Stimulated activated CD8-positive, alpha-beta memory T cell treated with anti-CD3 and anti-CD28 coated beads, Interleukin-2, amount 100 ng/mL, for 1 hour (primary cell): ENCODE results near the gene SYT12.
"Not testable (repeated sequence)": the region's sequence is repeated elsewhere in the genome, so short reads cannot be mapped to it uniquely, and the experiment has no call there.

Source experiments
- DNase-seq, 2 donors: peaks; one replicate each; pipeline ENCODE4 v3.0.0-alpha.2; 2020; ENCODE audit warnings: low read depth in 2 of 2

The SYT12 gene

GRCh38 chr11:67022961-67023956 lies at the start of gene SYT12:
TSS of gene SYT12 (plus strand) at chr11:67023134. CDS start at chr11:67030145, 7,011 bp downstream.
- DNase-seq: no peak

- DNase-seq: no peak
These were observed 48.9 kb upstream of the SYT12 start for GRCh38 chr11:66973956-66974580.

- DNase-seq: no peak
These were observed 48.1 kb upstream of the SYT12 start, which contains the start of gene C11orf86 for GRCh38 chr11:66974724-66975404. TSS of gene C11orf86 (plus strand) at chr11:66975304. CDS start at chr11:66975363, 59 bp downstream.

GRCh38 chr11:66975405-66976027 lies 47.4 kb upstream of the SYT12 start:
- no peak for DNase-seq

- DNase-seq: no peak
These were observed 46.9 kb upstream of the SYT12 start for GRCh38 chr11:66976028-66976467.

GRCh38 chr11:66976925-66977324 lies 46.0 kb upstream of the SYT12 start:
- no peak for DNase-seq

GRCh38 chr11:66978229-66978628 lies 44.7 kb upstream of the SYT12 start:
- no peak for DNase-seq

- DNase-seq: no peak
These were observed 44.2 kb upstream of the SYT12 start for GRCh38 chr11:66978717-66979116.

GRCh38 chr11:66979336-66979980 lies 43.5 kb upstream of the SYT12 start:
- no peak for DNase-seq

GRCh38 chr11:66981976-66982578 lies 40.9 kb upstream of the SYT12 start:
- no peak for DNase-seq

GRCh38 chr11:66983275-66983924 lies 39.5 kb upstream of the SYT12 start:
- no peak for DNase-seq

- no peak for DNase-seq
These were observed 37.3 kb upstream of the SYT12 start for GRCh38 chr11:66985508-66986177.

- no peak for DNase-seq
These were observed 36.8 kb upstream of the SYT12 start for GRCh38 chr11:66986178-66986545.

GRCh38 chr11:66987158-66987620 lies 35.7 kb upstream of the SYT12 start:
- DNase-seq: no peak

- DNase-seq: no peak
These were observed 34.9 kb upstream of the SYT12 start for GRCh38 chr11:66987924-66988637.

- DNase-seq: not testable (repeated sequence)
These were observed 34.2 kb upstream of the SYT12 start for GRCh38 chr11:66988741-66989140.

GRCh38 chr11:66989360-66989759 lies 33.6 kb upstream of the SYT12 start:
- DNase-seq: not testable (repeated sequence)

- DNase-seq: no peak
These were observed 30.9 kb upstream of the SYT12 start for GRCh38 chr11:66992041-66992440.
